Measurements from ENCODE around the gene CATSPERZ.

- TF ChIP-seq CTCF (IDR thresholded peaks at IDR 0.05) (no peak), POLR2AphosphoS5 (IDR thresholded peaks at IDR 0.05) (no peak), POLR2A (IDR thresholded peaks at IDR 0.05) (no peak)
Observed at GRCh38 chr11:64314805-64315561, 14.8 kb downstream of the CATSPERZ start.

Measured in transverse colon (tissue), 4 donors.